IPS-18a (cell line): ENCODE measurements around the gene RNF207.

Experiments
- H3K27ac ChIP-seq: one replicate; pipeline ENCODE4 v1.5.1; 2013; ENCODE audit warnings: low read length
- H3K27me3 ChIP-seq: one replicate; pipeline ENCODE4 v1.6.1; 2013; ENCODE audit warnings: mild to moderate bottlenecking, low read length; ENCODE audit not compliant: control insufficient read depth, insufficient read depth
- H3K36me3 ChIP-seq: one replicate; pipeline ENCODE4 v1.6.1; 2013; ENCODE audit warnings: low read depth, low read length; ENCODE audit not compliant: control insufficient read depth
- H3K4me1 ChIP-seq: one replicate; pipeline ENCODE4 v1.6.1; 2013; ENCODE audit warnings: low read depth, low read length; ENCODE audit not compliant: control insufficient read depth
- H3K4me3 ChIP-seq: one replicate; pipeline ENCODE4 v1.5.1; 2013; ENCODE audit warnings: low read length
- H3K9ac ChIP-seq: one replicate; pipeline ENCODE4 v1.6.1; 2013; ENCODE audit warnings: mild to moderate bottlenecking, low read length, moderate library complexity
- H3K9me3 ChIP-seq: one replicate; pipeline ENCODE4 v1.6.1; 2013; ENCODE audit warnings: low read depth, low read length; ENCODE audit not compliant: control insufficient read depth

RNF207 gene

DNA sequence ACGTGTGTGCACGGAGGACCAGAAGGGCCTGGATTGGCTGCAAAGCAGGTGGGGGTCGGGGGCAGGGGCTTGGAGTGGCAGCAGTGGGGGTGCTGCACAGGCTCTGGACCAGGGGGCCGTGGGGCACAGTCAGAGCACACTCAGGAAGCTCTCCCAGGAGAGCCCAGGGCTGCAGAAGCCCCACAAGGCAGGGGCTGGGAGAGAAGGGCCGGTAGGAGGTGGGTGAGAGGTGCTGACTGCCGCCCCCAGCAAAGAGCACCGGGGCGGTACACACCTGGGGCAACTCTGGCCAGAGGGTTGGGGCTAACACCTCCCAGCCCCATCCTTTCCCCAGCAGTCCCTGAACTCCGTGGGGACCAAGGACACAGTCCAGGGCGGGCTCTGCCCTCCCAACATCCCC lies 39.7 kb upstream of the RNF207 start:
- H3K4me3 ChIP-seq = no peak overlapping the region
- H3K36me3 ChIP-seq = no peaks in the 10 kb centered on the region
- H3K4me1 ChIP-seq = no peaks in the 10 kb centered on the region
- no peaks in the 10 kb centered on the region for H3K27me3 ChIP-seq
- no peak overlapping the region for H3K27ac ChIP-seq
- no peaks in the 10 kb centered on the region for H3K9me3 ChIP-seq
- H3K9ac ChIP-seq = no peak overlapping the region

DNA sequence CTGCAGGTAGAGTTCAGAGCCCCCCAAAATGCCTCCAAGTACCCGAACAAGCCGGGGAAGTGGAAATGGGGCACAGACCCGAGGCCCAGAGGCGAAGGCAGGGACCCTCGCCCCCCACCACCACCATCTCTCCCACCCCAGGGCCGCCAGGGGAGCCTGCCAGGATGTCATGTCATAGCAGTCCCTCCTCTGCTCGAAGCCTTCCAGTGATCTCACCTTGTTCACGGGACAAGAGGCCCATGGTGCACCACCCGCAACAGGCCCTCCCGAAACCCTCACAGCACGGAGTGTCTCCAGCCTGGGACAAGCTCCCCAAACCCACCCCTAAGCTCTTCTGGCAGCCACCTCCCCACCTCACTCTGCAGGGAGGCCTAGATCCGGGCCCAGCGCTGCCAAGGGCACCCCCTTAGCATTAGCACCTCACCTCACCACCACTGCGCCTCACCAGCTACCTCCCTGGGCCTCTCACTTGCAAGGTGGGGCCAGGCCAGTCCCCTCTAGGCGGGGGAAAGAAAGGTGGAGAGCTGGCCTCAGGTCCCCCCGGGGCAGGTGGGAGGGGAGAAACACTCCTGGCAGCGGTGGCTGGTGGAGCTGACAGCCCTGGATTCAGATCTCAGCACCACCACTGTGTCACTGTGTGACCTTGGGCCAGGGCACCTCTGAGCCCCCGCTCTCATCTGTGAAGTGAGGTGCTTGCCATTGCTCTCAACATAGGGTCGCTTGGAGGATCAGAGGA lies 39.1 kb upstream of the RNF207 start:
- Histone ChIP-seq H3K27ac (no peak overlapping the region), H3K9ac (no peak overlapping the region), H3K4me1 (no peaks in the 10 kb centered on the region), H3K36me3 (no peaks in the 10 kb centered on the region), H3K4me3 (no peak overlapping the region), H3K27me3 (no peaks in the 10 kb centered on the region), H3K9me3 (no peaks in the 10 kb centered on the region)

DNA sequence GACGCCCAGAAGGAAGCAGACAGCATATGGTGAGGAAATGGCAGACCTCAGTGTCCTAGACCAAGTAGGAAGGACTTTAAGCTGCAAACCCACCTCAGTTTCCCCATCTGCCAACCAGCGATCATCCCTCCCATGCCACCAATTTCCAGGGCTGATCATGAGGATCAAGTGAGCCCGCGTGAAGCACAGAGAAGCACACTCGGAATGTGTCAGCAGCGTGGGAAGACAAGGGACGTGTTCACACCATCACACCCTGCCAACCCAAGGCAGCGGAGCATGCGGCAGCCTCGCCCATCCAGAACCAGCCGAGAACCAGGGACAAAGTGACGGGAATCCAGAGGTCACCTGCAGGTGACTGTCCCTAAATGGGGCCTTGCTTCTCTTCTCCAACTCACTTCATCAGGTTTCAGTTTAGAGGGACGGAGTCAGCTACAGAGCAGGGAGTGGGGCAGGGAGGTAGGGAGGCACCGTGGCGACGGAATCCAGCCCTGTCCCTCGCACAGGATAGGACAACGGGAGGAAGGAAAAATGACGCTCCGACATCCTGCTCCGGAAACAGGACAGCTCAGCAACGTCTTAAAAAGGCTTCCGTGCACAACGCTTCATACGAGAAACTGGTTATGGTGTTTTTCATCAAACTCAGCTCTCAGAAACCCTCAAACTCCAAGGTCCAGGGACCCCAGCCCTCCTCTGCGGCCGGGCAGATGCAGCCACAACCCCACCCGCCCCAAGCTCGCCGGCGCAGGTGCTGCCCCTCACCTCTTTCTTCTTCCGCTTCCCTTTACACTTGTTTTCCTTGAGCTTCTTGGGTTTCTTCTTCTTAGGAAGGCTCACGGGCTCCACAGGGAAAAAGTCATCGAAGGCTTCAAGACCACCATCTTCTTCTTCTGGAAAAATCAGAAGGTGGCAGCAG lies 38.3 kb upstream of the RNF207 start:
- no peaks in the 10 kb centered on the region for H3K36me3 ChIP-seq
- no peak overlapping the region for H3K4me3 ChIP-seq
- H3K4me1 ChIP-seq = no peaks in the 10 kb centered on the region
- H3K27me3 ChIP-seq = no peaks in the 10 kb centered on the region
- H3K27ac ChIP-seq = no peak overlapping the region
- H3K9me3 ChIP-seq = no peaks in the 10 kb centered on the region
- no peak overlapping the region for H3K9ac ChIP-seq

DNA sequence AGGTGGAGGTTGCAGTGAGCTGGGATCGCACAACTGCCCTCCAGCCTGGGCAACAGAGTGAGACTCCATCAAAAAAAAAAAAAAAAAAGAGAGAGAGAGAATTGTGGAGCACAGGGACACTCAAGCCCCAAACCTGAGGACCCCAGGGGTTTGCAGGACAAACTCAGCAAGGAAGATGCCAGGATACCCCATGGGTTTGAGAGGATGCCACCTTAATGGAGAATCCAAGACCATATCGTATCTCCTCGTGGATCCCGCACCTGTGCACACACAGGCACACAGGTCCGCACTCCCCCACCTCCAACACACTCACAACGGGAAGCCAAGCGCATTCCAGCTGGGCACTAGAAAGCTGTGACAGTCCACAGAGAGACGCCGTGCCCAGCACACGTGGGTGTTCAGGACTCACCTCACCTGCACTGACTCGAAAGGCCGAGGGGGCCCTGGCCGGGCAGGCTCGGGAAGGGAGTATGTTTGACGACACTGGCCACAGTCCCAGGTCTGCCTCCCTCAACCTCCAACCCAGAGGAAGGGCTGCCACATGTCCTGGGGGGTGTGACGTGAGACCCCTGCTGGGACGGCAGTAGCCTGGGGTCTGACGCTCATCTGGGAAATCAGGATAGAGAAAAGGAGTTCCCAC lies 36.9 kb upstream of the RNF207 start:
- no peak overlapping the region for H3K27ac ChIP-seq
- no peaks in the 10 kb centered on the region for H3K9me3 ChIP-seq
- no peaks in the 10 kb centered on the region for H3K36me3 ChIP-seq
- H3K4me1 ChIP-seq = no peaks in the 10 kb centered on the region
- H3K9ac ChIP-seq = no peak overlapping the region
- no peaks in the 10 kb centered on the region for H3K27me3 ChIP-seq
- no peak overlapping the region for H3K4me3 ChIP-seq

DNA sequence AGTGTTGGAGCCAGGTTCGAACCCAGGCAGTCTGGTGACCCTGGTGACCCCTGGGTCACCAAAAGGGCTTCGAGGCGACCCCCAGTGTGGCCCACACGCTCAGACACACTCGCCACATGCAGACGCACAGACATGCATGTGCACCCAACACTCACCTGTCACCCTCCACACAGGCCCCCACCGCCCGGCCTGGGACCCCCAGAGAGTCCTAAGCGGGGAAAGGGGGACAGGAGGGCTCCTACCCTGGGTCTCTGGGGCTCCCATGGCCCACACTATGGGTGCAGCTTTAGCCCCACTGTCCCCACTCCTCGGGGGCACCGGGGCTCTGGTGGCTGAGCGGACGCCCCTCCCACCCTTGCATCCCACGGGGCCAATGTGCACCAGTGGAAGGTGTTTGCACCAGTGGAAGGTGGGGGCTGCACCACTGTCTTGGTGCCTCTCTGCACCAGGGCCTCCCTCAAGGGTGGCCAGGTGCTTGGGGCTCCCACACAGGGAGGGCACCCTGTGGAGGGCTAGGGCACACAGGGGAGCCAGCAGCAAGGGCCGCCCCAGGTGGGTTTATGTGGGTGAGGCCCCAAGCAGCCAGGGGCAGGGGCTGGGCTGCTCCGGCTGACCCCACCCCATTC lies 35.7 kb upstream of the RNF207 start:
- H3K27ac ChIP-seq = no peak overlapping the region
- H3K4me3 ChIP-seq = no peak overlapping the region
- no peaks in the 10 kb centered on the region for H3K36me3 ChIP-seq
- no peak overlapping the region for H3K9ac ChIP-seq
- H3K27me3 ChIP-seq = no peaks in the 10 kb centered on the region
- H3K4me1 ChIP-seq = no peaks in the 10 kb centered on the region
- no peaks in the 10 kb centered on the region for H3K9me3 ChIP-seq

DNA sequence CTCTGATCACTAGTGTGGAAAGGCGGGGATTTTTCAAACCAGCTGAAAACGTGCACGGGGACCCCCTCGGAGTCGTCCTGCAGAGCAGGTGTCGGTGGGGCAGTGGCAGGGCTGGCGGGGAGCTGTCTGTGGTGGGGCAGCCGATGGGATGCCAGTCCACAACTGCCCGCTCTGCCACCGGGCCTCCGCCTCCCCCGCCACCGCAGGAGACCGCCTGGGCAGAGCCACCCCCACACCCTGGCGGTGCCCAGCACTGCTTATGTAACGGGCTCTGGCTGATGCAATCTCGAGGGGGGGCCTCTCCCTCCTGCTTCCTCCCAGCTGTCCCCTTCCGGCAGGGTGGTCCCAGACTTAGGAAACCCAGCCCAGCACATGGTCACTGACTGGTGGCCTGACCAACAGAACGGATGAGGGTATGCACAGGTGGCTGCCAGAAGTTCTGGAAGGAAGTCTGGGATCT lies 35.1 kb upstream of the RNF207 start:
- H3K4me3 ChIP-seq = no peak overlapping the region
- no peaks in the 10 kb centered on the region for H3K27me3 ChIP-seq
- H3K9ac ChIP-seq = no peak overlapping the region
- no peaks in the 10 kb centered on the region for H3K9me3 ChIP-seq
- H3K27ac ChIP-seq = no peak overlapping the region
- H3K36me3 ChIP-seq = no peaks in the 10 kb centered on the region
- no peaks in the 10 kb centered on the region for H3K4me1 ChIP-seq

DNA sequence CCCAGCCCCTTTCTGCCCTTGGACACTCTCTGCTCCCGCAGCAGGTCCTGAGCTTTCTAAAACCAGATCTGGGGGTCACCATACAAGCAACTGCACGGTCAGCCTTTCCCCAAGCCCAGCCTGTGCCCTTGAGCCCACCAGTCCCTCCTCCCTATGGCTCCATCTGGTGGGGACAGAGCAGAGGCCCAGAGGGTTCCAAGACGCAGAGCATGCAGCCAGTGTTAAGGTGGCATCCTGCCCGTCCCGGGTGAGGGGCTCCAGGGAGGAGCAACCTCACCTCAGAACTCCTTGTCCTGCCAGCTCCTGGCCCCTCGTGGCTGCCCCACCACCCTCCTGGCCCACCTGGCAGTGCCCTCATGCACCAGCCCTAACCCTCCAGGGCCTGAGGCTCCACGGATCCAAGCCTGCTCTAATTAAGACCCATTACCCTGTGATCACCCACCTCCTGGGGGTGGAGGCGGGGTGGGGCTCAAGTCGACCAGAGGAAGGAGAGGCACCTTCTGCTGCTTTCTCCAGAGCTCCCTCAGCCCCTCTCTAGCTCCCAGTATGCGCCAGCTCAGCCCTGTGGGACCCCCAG lies 34.3 kb upstream of the RNF207 start:
- H3K9ac ChIP-seq = no peak overlapping the region
- H3K4me3 ChIP-seq = no peak overlapping the region
- no peak overlapping the region for H3K27ac ChIP-seq
- H3K9me3 ChIP-seq = no peaks in the 10 kb centered on the region
- H3K36me3 ChIP-seq = no peaks in the 10 kb centered on the region
- peaks cover 7% of the 10 kb centered on the region for H3K27me3 ChIP-seq
- no peaks in the 10 kb centered on the region for H3K4me1 ChIP-seq

DNA sequence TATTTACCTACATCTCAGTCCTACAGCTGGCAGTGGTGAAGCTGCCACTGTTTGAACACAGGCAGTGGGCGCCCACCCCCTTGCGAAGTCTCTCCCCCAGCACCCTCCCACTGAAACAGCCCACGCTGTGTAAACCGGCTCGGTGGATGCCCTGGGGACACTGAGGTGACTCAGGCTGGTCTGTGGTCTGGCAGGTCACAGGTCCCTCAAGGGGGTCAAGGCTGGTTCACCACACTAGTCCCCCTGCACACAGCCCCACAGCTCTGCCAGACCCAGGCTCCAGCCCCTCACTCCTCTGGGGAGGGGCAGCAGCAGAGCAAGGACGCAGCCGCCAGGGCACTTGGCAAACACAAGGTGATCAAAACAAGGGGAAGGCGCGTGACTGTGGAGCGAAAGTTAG lies 33.4 kb upstream of the RNF207 start:
- H3K4me1 ChIP-seq = no peaks in the 10 kb centered on the region
- H3K9me3 ChIP-seq = no peaks in the 10 kb centered on the region
- peaks cover 16% of the 10 kb centered on the region for H3K27me3 ChIP-seq

DNA sequence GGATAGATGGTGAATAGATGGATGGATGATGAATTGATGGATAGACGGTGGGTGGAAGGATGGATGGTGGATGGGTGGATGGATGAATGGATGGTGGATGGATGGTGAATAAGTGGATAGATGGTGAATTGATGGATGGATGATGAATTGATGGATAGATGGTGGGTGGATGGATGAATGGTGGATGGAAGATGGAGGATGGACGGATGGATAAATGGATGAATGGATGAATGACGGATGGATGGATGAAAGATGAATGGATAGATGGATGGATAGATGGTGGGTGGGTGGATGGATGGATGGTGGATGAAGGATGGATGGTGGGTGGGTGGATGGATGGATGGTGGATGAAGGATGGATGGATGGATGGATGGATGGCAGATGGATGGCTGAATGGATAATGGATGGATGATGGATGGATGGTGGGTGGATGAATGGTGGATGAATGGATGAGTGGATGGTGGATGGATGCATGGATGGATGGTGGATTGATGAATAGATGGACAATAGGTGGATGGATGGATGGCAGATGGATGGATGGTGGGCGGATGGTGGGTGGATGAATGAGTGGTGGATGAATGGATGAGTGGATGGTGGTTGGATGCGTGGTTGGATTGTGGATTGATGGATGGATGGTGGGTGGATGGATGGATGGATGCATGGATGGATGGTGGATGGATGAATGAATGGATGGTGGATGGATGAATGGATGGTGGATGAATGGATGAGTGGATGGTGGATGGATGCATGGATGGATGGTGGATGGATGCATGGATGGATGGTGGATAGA lies 31.1 kb upstream of the RNF207 start:
- Histone ChIP-seq H3K36me3 (no peaks in the 10 kb centered on the region), H3K9me3 (no peaks in the 10 kb centered on the region), H3K9ac (no peak overlapping the region), H3K27ac (no peak overlapping the region), H3K4me1 (no peaks in the 10 kb centered on the region), H3K27me3 (peaks cover 34% of the 10 kb centered on the region), H3K4me3 (no peak overlapping the region)

More for the DNA sequence above, 33.4 kb upstream of the RNF207 start:
- no peaks in the 10 kb centered on the region for H3K36me3 ChIP-seq
- no peak overlapping the region for H3K27ac ChIP-seq
- H3K4me3 ChIP-seq = no peak overlapping the region
- H3K9ac ChIP-seq = no peak overlapping the region

DNA sequence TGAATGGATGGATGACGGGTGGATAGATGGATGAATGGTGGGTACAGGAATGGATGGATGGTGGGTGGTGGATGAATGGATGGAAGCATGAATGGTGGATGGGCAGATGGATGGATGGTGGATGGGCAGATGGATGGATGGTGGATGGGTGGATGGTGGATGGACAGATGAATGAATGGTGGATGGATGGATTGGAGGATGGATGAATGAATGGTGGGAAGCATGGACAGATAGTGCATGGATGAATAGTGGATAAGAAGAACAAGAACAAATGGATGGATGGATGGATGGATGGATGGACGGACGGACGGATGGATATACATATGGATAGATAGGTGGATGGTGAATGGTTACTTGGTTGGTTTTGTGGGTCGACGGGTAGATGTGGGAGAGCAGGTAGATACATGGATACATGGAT lies 30.5 kb upstream of the RNF207 start:
- no peaks in the 10 kb centered on the region for H3K4me1 ChIP-seq
- no peaks in the 10 kb centered on the region for H3K9me3 ChIP-seq
- H3K4me3 ChIP-seq = no peak overlapping the region
- no peak overlapping the region for H3K27ac ChIP-seq
- no peaks in the 10 kb centered on the region for H3K36me3 ChIP-seq
- H3K27me3 ChIP-seq = peaks cover 38% of the 10 kb centered on the region
- no peak overlapping the region for H3K9ac ChIP-seq
